ENCODE measurements around the gene HECW1.

Gene HECW1

GRCh38 chr7:43509906-43510305 lies 397.5 kb downstream of the HECW1 start:
- DNase-seq (ENCODE audit: low spot score in 2 of 2) (no peak), ATAC-seq (no peak)
- Mint-ChIP-seq H3K4me3 (no peak overlapping the region), H3K9me3 (no peaks in the 10 kb centered on the region), H3K36me3 (no peaks in the 10 kb centered on the region), H3K27ac (no peak overlapping the region), H3K4me1 (peaks cover 11% of the 10 kb centered on the region)

- H3K27ac Mint-ChIP-seq = no peak overlapping the region
- no peaks in the 10 kb centered on the region for H3K36me3 Mint-ChIP-seq
- H3K4me1 Mint-ChIP-seq = peaks cover 11% of the 10 kb centered on the region
- H3K9me3 Mint-ChIP-seq = no peaks in the 10 kb centered on the region
- H3K4me3 Mint-ChIP-seq = no peak overlapping the region
- ATAC-seq = no peak
- no peak for DNase-seq (ENCODE audit: low spot score in 2 of 2)
Measured at GRCh38 chr7:43511029-43511428, 398.6 kb downstream of the HECW1 start.

- Mint-ChIP-seq H3K36me3 (no peaks in the 10 kb centered on the region), H3K4me1 (peaks cover 18% of the 10 kb centered on the region), H3K4me3 (no peak overlapping the region)
Measured at GRCh38 chr7:43511769-43512515, 399.5 kb downstream of the HECW1 start.

GRCh38 chr7:43513251-43513650 lies 400.8 kb downstream of the HECW1 start:
- Mint-ChIP-seq H3K36me3 (no peaks in the 10 kb centered on the region), H3K9me3 (no peaks in the 10 kb centered on the region), H3K4me1 (peaks cover 18% of the 10 kb centered on the region), H3K4me3 (no peak overlapping the region), H3K27ac (no peak overlapping the region)
- DNase-seq (ENCODE audit: low spot score in 2 of 2) = no peak
- ATAC-seq = no peak

More at GRCh38 chr7:43511769-43512515, 399.5 kb downstream of the HECW1 start:
- DNase-seq (ENCODE audit: low spot score in 2 of 2) = no peak
- peak; percentile 68 for ATAC-seq
- Mint-ChIP-seq H3K9me3 (no peaks in the 10 kb centered on the region), H3K27ac (no peak overlapping the region)

GRCh38 chr7:43516581-43517342 lies 404.3 kb downstream of the HECW1 start:
- ATAC-seq (peak; percentile 97), DNase-seq (ENCODE audit: low spot score in 2 of 2) (peak in 1 of 2 donors; percentile 55)
- no peaks in the 10 kb centered on the region for H3K9me3 Mint-ChIP-seq
- peaks cover 18% of the 10 kb centered on the region for H3K4me1 Mint-ChIP-seq
- H3K36me3 Mint-ChIP-seq = no peaks in the 10 kb centered on the region
- no peak overlapping the region for H3K4me3 Mint-ChIP-seq
- no peak overlapping the region for H3K27ac Mint-ChIP-seq

- no peaks in the 10 kb centered on the region for H3K36me3 Mint-ChIP-seq
- no peak for DNase-seq (ENCODE audit: low spot score in 2 of 2)
- no peak overlapping the region for H3K4me3 Mint-ChIP-seq
- H3K4me1 Mint-ChIP-seq = peaks cover 18% of the 10 kb centered on the region
- H3K9me3 Mint-ChIP-seq = no peaks in the 10 kb centered on the region
- H3K27ac Mint-ChIP-seq = no peak overlapping the region
- ATAC-seq = no peak
Measured at GRCh38 chr7:43517464-43517863, 405.0 kb downstream of the HECW1 start.

GRCh38 chr7:43520201-43520600 lies 407.8 kb downstream of the HECW1 start:
- Mint-ChIP-seq H3K27ac (no peak overlapping the region), H3K4me3 (no peak overlapping the region), H3K36me3 (no peaks in the 10 kb centered on the region), H3K4me1 (peaks cover 7% of the 10 kb centered on the region), H3K9me3 (no peaks in the 10 kb centered on the region)
- DNase-seq (ENCODE audit: low spot score in 2 of 2) (no peak), ATAC-seq (no peak)

- DNase-seq (ENCODE audit: low spot score in 2 of 2) (no peak), ATAC-seq (no peak)
- no peaks in the 10 kb centered on the region for H3K4me1 Mint-ChIP-seq
- H3K27ac Mint-ChIP-seq = no peak overlapping the region
- H3K36me3 Mint-ChIP-seq = no peaks in the 10 kb centered on the region
- H3K4me3 Mint-ChIP-seq = no peak overlapping the region
- H3K9me3 Mint-ChIP-seq = no peaks in the 10 kb centered on the region
Measured at GRCh38 chr7:43522406-43523156, 410.1 kb downstream of the HECW1 start.

- H3K4me1 Mint-ChIP-seq = no peaks in the 10 kb centered on the region
- H3K27ac Mint-ChIP-seq = no peak overlapping the region
- ATAC-seq (no peak), DNase-seq (ENCODE audit: low spot score in 2 of 2) (no peak)
- no peaks in the 10 kb centered on the region for H3K9me3 Mint-ChIP-seq
- H3K36me3 Mint-ChIP-seq = no peaks in the 10 kb centered on the region
- no peak overlapping the region for H3K4me3 Mint-ChIP-seq
Measured at GRCh38 chr7:43528576-43529354, 416.3 kb downstream of the HECW1 start.

GRCh38 chr7:43530553-43531410 lies 418.3 kb downstream of the HECW1 start:
- Mint-ChIP-seq H3K4me1 (no peaks in the 10 kb centered on the region), H3K36me3 (no peaks in the 10 kb centered on the region), H3K4me3 (no peak overlapping the region), H3K9me3 (no peaks in the 10 kb centered on the region), H3K27ac (no peak overlapping the region)
- no peak for ATAC-seq
- no peak for DNase-seq (ENCODE audit: low spot score in 2 of 2)

GRCh38 chr7:43531700-43532099 lies 419.3 kb downstream of the HECW1 start:
- Mint-ChIP-seq H3K9me3 (no peaks in the 10 kb centered on the region), H3K27ac (no peak overlapping the region), H3K4me3 (no peak overlapping the region), H3K36me3 (no peaks in the 10 kb centered on the region), H3K4me1 (no peaks in the 10 kb centered on the region)
- DNase-seq (ENCODE audit: low spot score in 2 of 2) (no peak), ATAC-seq (no peak)

- ATAC-seq (no peak), DNase-seq (ENCODE audit: low spot score in 2 of 2) (no peak)
- H3K9me3 Mint-ChIP-seq = no peaks in the 10 kb centered on the region
- no peaks in the 10 kb centered on the region for H3K4me1 Mint-ChIP-seq
- H3K27ac Mint-ChIP-seq = no peak overlapping the region
- H3K4me3 Mint-ChIP-seq = no peak overlapping the region
- no peaks in the 10 kb centered on the region for H3K36me3 Mint-ChIP-seq
Measured at GRCh38 chr7:43533801-43534479, 421.5 kb downstream of the HECW1 start.

- DNase-seq (ENCODE audit: low spot score in 2 of 2) (no peak), ATAC-seq (no peak)
- Mint-ChIP-seq H3K4me3 (no peak overlapping the region), H3K36me3 (no peaks in the 10 kb centered on the region), H3K27ac (no peak overlapping the region), H3K4me1 (no peaks in the 10 kb centered on the region), H3K9me3 (no peaks in the 10 kb centered on the region)
Measured at GRCh38 chr7:43535031-43535451, 422.6 kb downstream of the HECW1 start.

All from stimulated activated effector memory CD8-positive, alpha-beta T cell treated with anti-CD3 and anti-CD28 coated beads, Interleukin-12 subunit alpha, Interleukin-12 subunit beta, amount 100 ng/mL, for 72 hours (primary cell).